HG03196 (cell line): ENCODE data around the gene THSD1.
"Not testable (repeated sequence)": the region's sequence is repeated elsewhere in the genome, so short reads cannot be mapped to it uniquely, and the experiment has no call there.

Experiments
- ATAC-seq: cut with Tn5 transposase; IDR thresholded peaks from one replicate; pipeline ENCODE4 v1.9.1; 2021; ENCODE audit not compliant: unreplicated experiment

The THSD1 gene

DNA sequence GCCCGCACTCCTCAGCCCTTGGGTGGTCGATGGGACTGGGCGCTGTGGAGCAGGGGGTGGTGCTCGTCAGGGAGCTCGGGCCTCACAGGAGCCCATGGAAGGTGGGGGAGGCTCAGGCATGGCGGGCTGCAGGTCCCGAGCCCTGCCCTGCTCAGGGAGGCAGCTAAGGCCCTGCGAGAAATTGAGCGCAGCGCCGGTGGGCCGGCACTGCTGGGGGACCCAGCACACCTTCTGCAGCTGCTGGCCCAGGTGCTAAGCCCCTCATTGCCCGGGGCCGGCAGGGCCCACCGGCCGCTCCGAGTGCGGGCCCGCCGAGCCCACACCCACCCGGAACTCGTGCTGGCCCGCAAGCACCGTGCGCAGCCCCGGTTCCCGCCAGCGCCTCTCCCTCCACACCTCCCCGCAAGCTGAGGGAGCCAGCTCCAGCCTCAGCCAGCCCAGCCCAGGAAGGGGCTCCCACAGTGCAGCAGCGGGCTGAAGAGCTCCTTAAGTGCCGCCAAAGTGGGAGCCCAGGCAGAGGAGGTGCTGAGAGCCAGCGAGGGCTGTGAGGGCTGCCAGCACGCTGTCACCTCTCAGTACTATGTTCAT lies 2.2 kb upstream of the THSD1 start:
- ATAC-seq, result not testable (repeated sequence)

DNA sequence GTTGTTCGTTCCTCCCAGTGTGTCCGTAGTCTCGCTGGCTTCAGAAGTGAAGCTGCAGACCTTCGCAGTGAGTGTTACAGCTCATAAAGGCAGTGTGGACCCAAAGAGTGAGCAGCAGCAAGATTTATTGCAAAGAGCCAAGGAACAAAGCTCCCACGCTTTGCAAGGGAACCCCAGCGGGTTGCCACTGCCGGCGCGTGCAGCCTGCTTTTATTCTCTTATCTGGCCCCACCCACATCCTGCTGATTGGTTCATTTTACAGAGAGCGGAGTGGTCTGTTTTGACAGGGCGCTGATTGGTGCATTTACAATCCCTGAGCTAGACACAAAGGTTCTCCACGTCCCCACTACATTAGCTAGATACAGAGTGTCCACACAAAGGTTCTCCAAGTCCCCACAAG lies 1.5 kb upstream of the THSD1 start:
- not testable (repeated sequence) for ATAC-seq

DNA sequence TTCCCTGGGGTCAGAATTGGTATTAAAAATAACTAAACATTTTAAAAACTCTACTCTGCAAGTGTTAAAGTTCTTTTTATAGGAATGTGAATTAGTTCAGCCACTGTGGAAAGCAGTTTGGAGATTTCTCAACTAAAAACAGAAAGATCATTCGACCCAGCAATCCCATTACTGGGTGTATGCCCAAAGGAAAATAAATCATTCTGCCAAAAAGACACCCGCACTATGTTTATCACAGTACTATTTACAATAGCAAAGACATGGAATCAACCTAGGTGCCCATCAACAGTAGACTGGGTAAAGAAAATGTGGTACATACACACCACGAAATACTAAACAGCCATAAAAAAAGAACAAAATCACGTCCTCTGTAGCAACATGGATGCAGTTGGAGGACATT lies 657 bp upstream of the THSD1 start:
- no peak for ATAC-seq

DNA sequence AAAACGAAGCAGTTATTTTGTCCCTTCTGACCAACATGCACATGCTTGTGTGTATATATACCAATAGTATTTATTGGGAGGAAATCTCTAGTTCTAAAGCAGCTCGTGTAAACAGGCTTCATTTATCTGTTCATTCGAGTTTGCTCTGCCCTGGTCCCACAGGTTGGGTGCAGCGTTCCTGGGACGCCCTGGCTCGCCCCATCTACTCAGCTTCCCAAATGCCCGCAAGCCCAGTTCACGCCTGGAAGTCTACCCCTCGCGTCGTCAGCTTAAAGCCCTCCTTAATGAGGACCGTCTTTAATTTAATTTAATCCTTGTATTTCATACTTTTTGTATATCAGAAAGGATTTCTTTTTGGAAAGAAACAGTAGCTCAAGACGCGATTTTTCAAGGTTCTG lies 604 bp downstream of the THSD1 start:
- no peak for ATAC-seq

DNA sequence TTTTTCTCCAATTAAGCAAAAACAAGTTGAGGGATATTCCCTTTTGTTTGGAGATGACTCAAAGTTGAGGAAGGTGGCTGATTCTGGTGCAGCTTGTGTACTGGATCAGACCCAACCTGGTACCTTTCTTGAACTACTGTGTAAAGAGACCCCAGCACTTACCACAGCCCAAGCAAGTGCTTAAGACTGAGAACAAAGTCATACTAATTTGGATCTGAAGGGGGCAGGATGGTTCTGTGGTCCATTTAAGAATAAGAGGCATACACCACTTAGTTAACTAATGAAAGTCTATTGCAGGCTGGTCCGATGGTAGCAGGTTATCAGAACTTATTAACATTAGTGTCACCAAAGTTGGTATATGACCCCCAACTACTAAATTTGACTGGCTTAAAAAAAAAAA lies 6.3 kb downstream of the THSD1 start:
- no peak for ATAC-seq

DNA sequence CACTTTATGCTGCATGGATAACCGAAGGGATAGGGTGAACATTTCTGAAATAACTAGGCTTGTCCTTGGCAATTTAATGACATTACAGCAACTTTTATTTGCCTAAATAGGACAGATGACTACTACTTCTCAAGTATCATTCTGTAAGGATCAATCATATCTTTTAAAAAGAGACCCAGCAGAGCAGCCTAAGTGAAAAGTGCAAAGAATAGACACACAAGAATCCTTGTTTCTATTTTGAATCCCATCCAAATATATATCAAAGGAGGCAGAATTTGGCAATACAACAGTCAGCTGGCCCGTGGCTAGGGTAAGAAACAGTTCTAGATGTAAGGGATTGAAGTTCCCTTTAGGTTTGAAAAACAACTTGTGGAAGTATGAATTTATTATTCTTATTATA lies 6.9 kb downstream of the THSD1 start:
- ATAC-seq, result no peak

DNA sequence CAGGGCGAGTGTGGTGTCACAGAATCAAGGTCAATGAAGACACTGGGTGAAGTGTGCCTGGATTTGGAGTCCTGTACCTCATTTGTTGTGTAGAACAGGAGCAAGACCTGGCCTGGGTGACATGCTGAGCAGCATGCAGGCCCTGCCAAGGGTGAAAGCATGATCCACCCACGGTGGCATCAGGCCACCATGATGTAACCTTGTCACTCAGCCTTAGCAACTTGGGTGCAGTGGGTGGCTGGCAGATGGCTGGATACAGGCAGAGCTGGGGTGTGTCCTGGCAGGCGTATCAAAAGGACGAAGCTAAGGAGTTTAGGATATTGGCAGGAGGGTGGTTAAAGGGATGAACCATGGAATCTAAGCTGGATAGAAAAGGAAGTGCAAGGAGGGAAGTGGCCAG lies 10.3 kb downstream of the THSD1 start:
- no peak for ATAC-seq

DNA sequence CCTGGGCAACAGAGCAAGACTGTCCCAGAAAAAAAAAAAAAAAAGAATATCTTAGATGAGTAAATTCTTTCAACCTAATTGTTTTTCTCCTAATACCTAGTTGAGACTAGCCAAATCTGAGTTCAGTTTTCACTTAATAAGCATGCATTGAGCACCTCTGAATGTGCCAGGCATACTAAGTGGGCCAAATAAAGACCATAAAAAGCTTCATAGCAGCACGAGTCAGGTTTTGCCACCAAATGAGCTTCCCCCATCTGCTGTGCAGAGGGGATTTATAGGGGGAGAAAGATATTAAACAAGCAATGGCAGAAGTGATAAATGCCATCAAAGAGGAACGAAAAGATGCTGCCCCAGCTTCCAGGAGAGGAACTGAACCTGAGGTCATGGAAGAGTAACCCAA lies 11.4 kb downstream of the THSD1 start:
- no peak for ATAC-seq

DNA sequence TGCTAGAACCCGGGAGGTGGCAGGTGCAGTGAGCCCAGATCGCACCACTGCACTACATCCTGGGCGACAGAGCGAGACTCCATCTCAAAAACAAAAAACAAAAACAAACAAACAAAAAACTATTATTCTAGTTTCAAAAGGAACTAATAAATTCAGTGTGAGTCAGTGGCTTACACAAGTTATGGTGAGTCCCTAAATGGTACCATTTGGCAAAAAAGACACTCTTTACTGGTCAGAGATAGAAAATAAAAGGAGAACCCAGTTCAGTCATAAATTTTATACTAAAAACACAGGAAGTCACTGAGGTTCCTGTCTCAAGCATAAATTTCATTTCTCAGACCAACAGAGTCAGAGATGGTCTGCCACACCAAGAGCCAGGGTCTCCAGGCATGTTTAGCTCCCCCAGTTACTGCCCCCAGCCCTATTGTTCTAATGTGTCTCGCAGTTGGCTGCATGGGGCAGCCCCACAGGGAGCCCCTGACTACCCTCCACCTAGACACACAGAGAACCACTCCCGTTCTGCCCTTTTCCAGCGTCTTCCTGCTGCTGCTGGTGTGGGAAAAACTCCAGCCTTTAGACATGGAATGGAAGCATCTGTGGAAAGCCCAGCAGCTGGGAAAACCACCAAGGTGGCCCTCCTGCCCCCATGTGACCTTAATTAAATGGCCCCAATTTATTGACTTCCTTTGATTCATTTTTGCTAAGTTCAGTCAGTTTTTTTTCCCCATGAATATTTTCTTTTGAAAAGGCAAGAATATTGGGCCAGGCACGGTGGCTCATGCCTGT lies 12.2 kb downstream of the THSD1 start:
- no peak for ATAC-seq

DNA sequence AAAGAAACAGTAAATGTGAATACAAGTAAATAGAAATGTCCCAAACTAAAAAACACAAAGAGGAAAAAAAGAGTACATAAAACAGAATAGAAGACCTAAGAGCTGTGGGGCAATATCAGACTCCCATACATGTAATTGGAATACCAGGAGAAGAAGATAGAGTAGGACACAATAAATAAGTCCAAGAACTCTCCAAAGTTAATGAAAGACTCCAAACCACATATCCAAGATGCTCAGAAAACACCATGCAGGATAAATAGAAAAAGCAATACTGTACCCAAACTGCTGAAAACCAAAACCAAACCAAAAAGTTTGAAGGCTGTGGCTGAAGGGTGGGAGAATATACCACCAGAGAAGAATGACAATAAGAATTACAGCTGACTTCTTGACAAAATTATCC lies 18.3 kb downstream of the THSD1 start:
- no peak for ATAC-seq

DNA sequence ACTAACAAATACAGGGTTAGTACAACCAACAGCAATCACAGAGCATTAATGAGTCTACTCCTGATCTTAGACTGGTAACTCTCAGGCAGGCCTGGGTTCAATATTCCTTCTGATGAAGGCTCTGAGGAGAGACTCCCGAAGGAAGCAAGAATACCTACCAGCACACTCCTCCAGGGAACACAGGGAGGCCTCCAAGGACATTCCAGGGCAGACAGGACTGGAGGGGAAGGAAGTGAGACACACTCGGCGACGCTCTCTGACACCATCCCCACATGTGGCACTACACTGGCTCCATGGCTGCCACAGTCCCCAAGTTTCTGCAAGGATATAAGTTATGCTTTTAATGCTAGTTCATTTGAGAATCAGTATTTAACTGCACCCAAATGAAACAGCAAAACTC lies 20.1 kb downstream of the THSD1 start:
- ATAC-seq, result no peak

DNA sequence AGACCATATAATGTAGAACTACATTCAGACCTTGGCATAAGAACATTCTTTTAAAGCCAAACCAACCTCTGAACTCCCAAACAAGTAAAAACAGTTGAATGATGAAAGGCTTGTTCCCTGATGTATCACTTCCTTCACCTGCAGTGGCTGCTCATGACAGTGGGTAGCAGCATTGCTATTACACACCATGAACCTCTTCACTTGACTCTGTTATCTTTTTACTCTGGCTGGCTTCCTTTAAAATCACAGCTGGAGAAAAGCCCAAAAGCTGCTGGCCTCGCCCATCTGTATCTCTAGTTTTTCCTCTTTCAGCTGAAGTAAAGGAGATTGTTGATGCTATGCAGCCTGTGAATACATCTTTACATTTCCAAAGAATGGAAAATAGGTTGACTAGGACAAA lies 22.6 kb downstream of the THSD1 start:
- ATAC-seq, result no peak

DNA sequence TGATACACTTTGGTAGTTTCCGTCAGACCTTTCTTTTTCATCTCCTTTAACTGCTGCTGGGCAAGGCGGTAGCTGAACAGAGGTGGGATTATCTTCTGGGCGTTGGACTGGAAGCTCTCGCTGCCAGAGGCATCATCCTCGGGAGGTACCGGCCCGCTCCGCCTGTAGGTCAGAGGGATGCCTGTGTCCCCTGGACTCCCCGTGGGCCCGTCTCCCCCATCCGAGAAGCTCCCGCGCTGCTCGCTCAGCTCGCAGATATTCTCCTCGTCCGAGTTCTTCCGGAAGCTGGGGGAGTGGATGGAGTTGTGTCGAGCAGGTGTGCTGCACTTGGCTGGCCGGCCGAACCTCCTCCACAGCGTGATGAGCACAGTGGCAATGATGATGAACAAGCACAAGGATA lies 27.7 kb downstream of the THSD1 start:
- ATAC-seq, result no peak

DNA sequence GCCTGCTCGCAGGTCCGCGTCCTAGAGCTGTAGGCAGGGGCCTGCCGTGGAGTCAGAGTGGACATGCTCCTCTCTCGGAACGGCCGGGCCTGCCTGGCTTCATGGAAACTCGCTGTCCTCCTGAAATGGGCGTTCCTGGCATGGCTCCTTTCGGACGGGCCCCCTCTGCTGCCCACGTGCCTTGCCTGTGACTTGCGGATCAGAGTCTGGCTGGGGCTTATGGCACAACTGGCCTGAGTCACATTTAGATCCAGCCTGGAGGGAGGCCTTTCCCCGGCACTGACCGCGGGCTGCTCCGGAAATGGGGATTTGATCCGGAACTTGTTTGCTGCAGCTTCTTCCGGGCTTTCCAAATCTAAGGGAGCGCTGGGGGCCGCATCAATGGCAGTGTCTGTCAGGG lies 28.1 kb downstream of the THSD1 start:
- ATAC-seq, result no peak

DNA sequence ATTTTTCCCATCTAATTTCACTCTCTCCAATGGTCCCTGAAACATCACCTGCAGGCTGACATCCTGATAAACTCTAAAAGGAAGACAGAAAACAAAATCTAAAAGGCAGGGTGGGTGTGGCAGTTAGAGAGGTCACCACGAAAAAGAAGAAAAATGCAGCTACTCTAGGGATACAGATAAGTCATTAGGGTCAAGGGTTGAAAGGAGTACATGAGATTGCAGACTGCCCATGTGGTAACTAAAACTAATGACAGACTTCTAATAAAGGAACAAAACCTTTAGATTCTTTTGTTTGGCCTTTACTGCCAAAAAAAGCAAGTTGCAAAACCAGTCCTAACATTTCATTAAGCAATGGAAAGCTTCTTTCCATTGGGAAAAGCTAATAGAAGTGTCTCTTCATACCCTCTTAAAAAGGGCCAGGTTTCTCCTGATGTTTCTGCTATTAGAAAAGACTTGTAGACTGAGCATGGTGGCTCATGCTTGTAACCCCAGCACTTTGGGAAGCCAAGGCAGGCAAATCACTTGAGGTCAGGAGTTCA lies 31.0 kb downstream of the THSD1 start:
- no peak for ATAC-seq

DNA sequence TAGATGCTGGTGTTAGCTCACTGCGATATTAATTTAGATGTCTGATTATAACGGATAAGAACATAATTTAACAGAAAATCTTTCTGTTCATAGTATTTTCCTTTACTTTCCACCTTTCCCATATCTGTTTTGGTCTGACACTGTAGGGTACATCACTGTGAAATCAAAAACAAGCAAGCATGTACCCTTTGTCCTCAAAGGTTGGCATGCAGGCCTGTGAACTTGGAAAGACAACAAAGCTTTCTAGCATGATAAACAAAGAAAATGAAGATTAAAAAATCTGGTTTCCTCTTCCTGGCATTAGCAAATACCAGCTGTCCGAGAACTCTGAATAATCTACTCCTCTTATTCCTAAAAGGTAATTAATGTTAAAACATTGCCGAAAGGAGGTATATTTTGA lies 31.6 kb downstream of the THSD1 start:
- ATAC-seq, result no peak

DNA sequence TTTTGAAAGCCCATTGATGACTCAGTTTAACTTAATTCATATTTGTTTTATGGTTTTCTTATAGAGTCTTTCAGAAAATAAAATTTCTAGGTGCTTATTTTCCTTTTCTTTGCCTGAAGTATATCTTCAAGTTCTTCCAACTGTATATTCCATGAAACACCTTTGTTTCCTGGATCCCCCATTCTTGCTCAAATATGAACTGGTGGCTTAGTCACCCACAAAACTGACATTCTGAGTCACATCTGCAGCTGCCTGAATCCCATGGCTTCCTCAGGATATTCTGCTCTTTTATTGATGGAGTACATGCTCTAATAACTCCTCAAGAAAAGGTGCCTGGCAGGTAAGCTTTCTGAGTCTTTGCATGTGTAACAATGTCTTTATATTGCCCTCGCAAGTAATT lies 32.7 kb downstream of the THSD1 start:
- ATAC-seq, result not testable (repeated sequence)

DNA sequence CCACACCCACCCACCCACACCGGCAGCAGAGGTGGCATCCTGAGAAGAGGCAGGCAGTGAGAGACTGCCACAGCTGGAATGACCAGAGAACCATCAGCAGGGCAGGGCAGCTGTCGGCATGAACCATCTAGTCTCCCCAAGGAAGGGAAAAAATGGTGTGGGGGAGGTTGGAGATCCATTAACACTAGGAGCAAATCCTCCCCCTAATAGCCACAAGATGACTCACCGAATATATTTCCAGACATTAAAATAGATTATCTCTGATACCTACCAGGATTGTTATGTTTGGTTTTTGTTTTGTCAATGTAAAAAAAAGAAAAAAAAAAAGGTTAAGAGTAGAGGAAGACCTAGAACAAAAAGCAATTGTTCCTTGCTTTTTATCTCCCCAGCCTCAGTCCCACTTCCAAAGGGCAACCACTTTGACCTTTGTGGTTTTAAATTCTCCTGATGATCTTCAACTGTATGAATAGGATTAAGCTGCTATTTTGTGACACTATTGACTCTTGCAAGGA lies 34.2 kb downstream of the THSD1 start:
- ATAC-seq, result no peak

DNA sequence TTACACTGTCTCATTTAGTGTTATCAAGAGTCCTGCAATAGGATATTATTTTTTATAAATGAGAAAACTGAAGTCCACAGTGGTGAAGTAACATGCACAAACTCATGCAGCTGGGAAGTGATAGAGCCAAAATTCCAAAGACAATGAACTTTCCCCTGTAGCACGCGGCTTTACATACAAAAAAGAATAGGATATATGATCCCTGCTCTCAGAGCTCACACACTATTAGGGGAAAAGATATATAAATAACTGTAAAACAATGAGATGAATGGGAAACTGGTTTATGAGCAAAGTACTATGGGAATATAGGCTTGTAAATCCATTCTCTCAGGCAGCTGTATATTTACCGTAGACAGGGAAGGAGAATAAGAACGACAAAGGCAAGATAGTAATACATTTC lies 39.7 kb downstream of the THSD1 start:
- no peak for ATAC-seq

DNA sequence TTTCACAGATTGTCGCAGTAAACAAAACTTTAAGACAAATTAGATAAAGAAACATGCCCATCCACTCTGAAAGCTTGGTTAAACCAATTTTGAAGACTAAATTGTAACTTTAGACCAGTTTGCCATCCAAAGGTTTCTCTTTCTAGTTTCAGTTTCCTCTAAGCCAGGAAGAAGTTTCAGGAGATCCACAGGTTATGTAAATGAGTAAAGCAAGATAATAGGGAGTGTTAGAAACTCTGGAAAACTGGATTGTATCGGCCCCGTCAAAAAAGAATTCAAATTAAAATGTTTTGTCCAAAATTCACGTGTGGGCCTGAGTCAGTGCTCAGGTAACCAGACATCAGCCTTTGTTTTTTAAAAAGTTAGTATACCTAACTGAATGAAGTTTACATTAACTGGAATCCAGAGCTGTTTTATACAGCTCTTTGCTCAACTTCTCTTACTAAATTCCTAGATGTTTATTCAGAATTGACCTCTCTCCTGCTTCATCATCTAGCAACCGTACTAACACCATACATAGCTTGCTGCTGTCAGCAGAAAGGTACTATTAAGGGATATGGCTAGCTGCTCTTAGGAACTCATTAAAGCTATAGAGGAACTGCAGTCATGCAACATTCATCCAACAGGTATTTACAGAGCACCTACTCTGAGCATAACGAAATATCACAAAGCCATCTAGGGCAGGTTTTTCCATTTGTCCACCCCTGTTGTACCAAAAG lies 43.6 kb downstream of the THSD1 start:
- ATAC-seq, result not testable (repeated sequence)

DNA sequence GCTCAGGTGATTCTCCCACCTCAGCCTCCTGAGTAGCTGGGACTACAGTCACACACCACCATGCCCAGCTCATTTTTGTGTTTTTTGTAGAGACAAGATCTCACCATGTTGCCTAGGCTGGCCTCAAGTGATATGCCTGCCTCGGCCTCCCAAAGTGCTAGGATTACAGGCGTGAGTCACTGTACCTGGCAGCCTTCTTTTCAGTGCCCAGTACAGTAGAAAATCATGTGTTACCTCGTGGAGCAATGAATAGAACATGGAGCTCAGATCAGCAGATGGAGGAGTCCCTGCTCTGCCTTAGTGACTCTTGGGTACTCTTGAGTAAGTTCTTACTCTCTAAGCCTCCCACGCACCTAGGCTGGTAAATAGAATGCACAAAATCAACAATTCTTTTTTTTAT lies 44.7 kb downstream of the THSD1 start:
- no peak for ATAC-seq

DNA sequence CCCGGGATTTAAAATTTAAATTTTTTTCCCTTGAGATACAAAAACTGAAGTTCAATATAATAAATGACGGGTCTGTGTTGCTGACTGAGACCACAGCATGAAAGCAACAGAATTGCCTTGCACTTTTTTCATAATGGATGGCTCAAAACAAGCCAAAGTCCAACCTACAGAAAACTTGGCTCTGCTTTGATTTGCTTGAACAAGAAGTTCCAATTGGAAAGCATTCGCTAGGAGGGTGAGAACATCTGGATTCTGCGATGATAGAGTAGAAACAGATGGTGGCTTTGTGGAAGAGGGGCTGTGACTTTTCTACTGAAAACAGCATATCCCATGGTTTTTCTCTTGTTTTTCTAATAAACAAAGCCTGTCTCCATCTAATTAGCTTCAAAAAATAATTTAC lies 46.4 kb downstream of the THSD1 start:
- no peak for ATAC-seq
